ENCODE results near the gene PARD6B. TPM values are rescaled to one million over a fixed set of nuclear protein-coding genes. Genes with fewer than 3 reads are reported as not detected.
"Not testable (repeated sequence)": the region's sequence is repeated elsewhere in the genome, so short reads cannot be mapped to it uniquely, and the experiment has no call there.

Gene PARD6B
- total RNA-seq, 2 donors from 2014 or later, result 29.0 to 36.7 TPM

DNA sequence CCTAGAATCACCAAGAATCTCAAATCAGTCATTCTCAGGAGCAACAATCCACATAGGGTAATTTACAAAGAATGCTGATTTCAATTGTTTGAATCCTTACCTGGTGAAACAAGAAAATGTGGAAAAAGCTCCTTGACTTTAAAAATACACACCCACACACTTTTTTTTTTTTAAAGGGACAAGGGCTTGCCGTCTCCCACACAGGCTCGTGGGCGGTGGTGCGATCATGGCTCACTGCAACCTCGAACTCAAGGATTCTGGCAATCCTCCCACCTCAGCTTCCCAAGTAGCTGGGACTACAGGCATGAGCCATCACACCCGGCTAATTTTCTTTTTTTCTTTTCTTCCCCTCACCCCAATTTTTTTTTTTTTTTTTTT lies 30.7 kb downstream of the PARD6B start:
- H3K27me3 Mint-ChIP-seq (ENCODE audit: insufficient read depth), result no peaks in the 10 kb centered on the region
- no peaks in the 10 kb centered on the region for H3K36me3 Mint-ChIP-seq (ENCODE audit: low read depth)
- 86 to 97% methylated on average over 5 to 6 of the region's 6 CpGs for WGBS, 2 experiments (ENCODE audit: insufficient coverage in 1 of 2, insufficient read length in 1 of 2)
- H3K9me3 ChIP-seq (ENCODE audit: control insufficient read depth, low read length), result no peaks in the 10 kb centered on the region
- no peaks in the 10 kb centered on the region for H3K9me3 Mint-ChIP-seq
- H3K4me1 Mint-ChIP-seq, result peaks cover 21% of the 10 kb centered on the region
- TF ChIP-seq, protein P1, sequence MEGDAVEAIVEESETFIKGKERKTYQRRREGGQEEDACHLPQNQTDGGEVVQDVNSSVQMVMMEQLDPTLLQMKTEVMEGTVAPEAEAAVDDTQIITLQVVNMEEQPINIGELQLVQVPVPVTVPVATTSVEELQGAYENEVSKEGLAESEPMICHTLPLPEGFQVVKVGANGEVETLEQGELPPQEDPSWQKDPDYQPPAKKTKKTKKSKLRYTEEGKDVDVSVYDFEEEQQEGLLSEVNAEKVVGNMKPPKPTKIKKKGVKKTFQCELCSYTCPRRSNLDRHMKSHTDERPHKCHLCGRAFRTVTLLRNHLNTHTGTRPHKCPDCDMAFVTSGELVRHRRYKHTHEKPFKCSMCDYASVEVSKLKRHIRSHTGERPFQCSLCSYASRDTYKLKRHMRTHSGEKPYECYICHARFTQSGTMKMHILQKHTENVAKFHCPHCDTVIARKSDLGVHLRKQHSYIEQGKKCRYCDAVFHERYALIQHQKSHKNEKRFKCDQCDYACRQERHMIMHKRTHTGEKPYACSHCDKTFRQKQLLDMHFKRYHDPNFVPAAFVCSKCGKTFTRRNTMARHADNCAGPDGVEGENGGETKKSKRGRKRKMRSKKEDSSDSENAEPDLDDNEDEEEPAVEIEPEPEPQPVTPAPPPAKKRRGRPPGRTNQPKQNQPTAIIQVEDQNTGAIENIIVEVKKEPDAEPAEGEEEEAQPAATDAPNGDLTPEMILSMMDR (conservative IDR thresholded peaks at IDR 0.05), result no peak
- H3K4me1 ChIP-seq (ENCODE audit: control insufficient read depth, insufficient read depth, low read length), result peaks cover 12% of the 10 kb centered on the region
- no peak overlapping the region for H3K9ac ChIP-seq (ENCODE audit: extremely low read depth, low read length, poor library complexity, severe bottlenecking)
- H3K27me3 ChIP-seq (ENCODE audit: control insufficient read depth, insufficient read depth, low read length, poor library complexity, severe bottlenecking), result no peaks in the 10 kb centered on the region
- no peak overlapping the region for H3K4me3 Mint-ChIP-seq
- no peak overlapping the region for H3K4me3 ChIP-seq (ENCODE audit: low read length)
- H3K36me3 ChIP-seq (ENCODE audit: control insufficient read depth, insufficient read depth, low read length), result no peaks in the 10 kb centered on the region
- H3K27ac Mint-ChIP-seq, result peak overlapping the region; percentile 92
- H3K27ac ChIP-seq (ENCODE audit: low read depth, low read length), result peak overlapping the region; percentile 27
- DNase-seq, result no peak

DNA sequence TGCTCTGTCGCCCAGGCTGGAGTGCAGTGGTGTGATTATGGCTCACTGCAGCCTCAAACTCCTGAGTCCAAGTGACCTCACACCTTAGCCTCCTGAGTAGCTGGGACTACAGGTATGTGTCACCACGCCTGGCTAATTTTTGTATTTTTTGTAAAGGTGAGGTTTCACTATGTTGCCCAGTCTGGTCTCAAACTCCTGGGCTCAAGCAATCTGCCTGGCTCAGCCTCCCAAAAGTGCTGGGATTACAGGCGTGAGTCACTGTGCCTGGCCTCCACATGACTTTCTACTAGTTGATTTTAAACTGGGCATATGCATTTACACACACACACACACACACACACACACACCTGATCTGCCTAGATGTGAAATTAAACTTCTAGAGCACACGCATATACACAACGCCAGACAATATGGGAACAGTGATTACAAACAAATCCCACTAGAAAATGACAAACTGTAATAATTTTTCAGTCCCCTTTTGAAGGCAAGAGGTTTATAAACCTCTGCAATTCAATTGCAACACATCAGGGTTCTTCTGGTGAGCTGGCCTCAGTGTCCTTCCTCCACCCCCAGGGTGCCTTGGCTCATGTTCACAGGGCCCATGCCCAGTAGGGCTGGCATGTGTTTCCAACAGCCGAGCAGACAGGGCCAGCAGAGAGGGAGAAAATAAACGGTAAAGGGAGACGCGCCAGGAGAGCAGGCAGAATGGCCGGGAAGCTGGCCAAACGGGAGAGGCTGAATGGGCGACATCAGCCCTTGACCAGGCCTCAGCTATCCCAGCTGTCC lies 31.2 kb downstream of the PARD6B start:
- H3K4me1 ChIP-seq (ENCODE audit: control insufficient read depth, insufficient read depth, low read length), result peaks cover 13% of the 10 kb centered on the region
- H3K27ac ChIP-seq (ENCODE audit: low read depth, low read length), result no peak overlapping the region
- no peak for DNase-seq
- H3K4me3 ChIP-seq (ENCODE audit: low read length), result no peak overlapping the region
- WGBS, 2 experiments (ENCODE audit: insufficient coverage in 1 of 2, insufficient read length in 1 of 2), result 94 to 95% methylated on average over 6 to 12 of the region's 12 CpGs
- Mint-ChIP-seq H3K27ac (peak overlapping the region; percentile 92), H3K9me3 (no peaks in the 10 kb centered on the region), H3K36me3 (ENCODE audit: low read depth) (no peaks in the 10 kb centered on the region), H3K4me1 (peaks cover 26% of the 10 kb centered on the region), H3K27me3 (ENCODE audit: insufficient read depth) (no peaks in the 10 kb centered on the region), H3K4me3 (no peak overlapping the region)
- H3K36me3 ChIP-seq (ENCODE audit: control insufficient read depth, insufficient read depth, low read length), result no peaks in the 10 kb centered on the region
- no peaks in the 10 kb centered on the region for H3K27me3 ChIP-seq (ENCODE audit: control insufficient read depth, insufficient read depth, low read length, poor library complexity, severe bottlenecking)
- no peaks in the 10 kb centered on the region for H3K9me3 ChIP-seq (ENCODE audit: control insufficient read depth, low read length)
- no peak overlapping the region for H3K9ac ChIP-seq (ENCODE audit: extremely low read depth, low read length, poor library complexity, severe bottlenecking)
- TF ChIP-seq, protein P1 (conservative IDR thresholded peaks at IDR 0.05), result no peak

DNA sequence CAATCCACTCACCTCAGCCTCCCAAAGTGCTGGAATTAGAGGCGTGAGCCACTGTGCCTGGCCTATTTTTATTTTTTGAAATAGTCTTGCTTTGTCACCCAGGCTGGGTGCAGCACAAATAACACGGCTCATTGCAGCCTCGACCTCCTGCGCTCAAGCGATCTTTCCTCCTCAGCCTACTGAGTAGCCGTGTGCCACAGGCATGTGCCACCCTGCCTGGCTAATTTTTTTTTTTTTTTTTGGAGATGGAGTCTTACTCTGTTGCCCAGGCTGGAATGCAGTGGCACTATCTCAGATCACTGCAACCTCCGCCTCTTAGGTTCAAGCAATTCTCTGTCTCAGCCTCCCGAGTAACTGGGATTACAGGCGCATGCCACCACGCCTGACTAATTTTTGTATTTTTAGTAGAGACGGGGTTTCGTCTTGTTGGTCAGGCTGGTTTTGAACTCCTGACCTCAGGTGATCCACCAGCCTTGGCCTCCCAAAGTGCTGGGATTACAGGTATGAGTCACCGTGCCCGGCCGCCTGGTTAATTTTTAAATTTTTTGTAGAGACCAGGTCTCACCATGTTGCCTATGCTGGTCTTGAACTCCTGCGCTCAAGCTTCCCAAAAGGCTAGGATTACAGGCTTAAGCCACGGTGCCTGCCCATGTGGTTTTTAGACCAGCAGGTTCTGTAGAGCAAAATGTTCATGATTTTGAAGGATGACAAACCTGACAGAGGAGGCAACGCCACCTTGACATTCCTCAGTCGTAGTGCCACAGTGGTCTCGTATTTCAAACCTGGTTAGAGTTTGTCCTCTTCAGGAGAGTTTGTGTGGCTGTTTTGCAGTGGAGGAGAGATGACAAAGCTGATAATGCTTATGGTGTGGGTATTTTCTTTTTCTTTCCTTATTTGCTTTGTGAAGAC lies 32.4 kb downstream of the PARD6B start:
- peaks cover 31% of the 10 kb centered on the region for H3K4me1 Mint-ChIP-seq
- H3K4me3 Mint-ChIP-seq; H3K36me3 ChIP-seq (ENCODE audit: control insufficient read depth, insufficient read depth, low read length); H3K27ac ChIP-seq (ENCODE audit: low read depth, low read length); H3K36me3 Mint-ChIP-seq (ENCODE audit: low read depth); H3K9ac ChIP-seq (ENCODE audit: extremely low read depth, low read length, poor library complexity, severe bottlenecking); H3K27me3 ChIP-seq (ENCODE audit: control insufficient read depth, insufficient read depth, low read length, poor library complexity, severe bottlenecking); H3K27me3 Mint-ChIP-seq (ENCODE audit: insufficient read depth); H3K4me3 ChIP-seq (ENCODE audit: low read length); H3K9me3 ChIP-seq (ENCODE audit: control insufficient read depth, low read length); H3K9me3 Mint-ChIP-seq: not testable (repeated sequence)
- peaks cover 13% of the 10 kb centered on the region for H3K4me1 ChIP-seq (ENCODE audit: control insufficient read depth, insufficient read depth, low read length)
- H3K27ac Mint-ChIP-seq, result peak overlapping the region; percentile 35
- WGBS, 2 experiments (ENCODE audit: insufficient coverage in 1 of 2, insufficient read length in 1 of 2), result 93 to 96% methylated on average over 18 to 20 of the region's 20 CpGs
- DNase-seq, result peak; percentile 51

DNA sequence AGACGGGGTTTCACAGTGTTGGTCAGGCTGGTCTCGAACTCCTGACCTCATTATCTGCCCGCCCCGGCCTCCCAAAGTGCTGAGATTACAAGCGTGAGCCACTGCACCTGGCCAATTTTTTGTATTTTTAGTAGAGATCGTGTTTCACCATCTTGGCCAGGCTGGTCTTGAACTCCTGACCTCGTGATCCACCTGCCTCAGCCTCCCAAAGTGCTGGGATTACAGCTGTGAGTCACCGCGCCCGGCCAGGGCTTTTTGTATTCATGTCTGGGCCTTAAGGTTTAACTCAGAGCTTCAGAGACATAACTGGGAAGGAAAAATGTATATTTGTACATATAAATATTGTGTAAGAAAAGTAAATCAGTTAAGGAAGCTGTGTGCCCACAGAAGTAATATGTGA lies 33.9 kb downstream of the PARD6B start:
- not testable (repeated sequence) for H3K27ac ChIP-seq (ENCODE audit: low read depth, low read length); H3K27me3 Mint-ChIP-seq (ENCODE audit: insufficient read depth); H3K9me3 Mint-ChIP-seq; H3K27ac Mint-ChIP-seq; H3K9ac ChIP-seq (ENCODE audit: extremely low read depth, low read length, poor library complexity, severe bottlenecking); H3K36me3 ChIP-seq (ENCODE audit: control insufficient read depth, insufficient read depth, low read length); H3K4me3 ChIP-seq (ENCODE audit: low read length); H3K36me3 Mint-ChIP-seq (ENCODE audit: low read depth); H3K9me3 ChIP-seq (ENCODE audit: control insufficient read depth, low read length); H3K4me3 Mint-ChIP-seq; H3K27me3 ChIP-seq (ENCODE audit: control insufficient read depth, insufficient read depth, low read length, poor library complexity, severe bottlenecking)
- peak; percentile 17 for DNase-seq
- H3K4me1 Mint-ChIP-seq, result peaks cover 31% of the 10 kb centered on the region
- 92 to 96% methylated on average over 7 to 10 of the region's 10 CpGs for WGBS, 2 experiments (ENCODE audit: insufficient coverage in 1 of 2, insufficient read length in 1 of 2)
- peaks cover 13% of the 10 kb centered on the region for H3K4me1 ChIP-seq (ENCODE audit: control insufficient read depth, insufficient read depth, low read length)

Measured in endodermal cell (in vitro differentiated cells).